SJSA1 (cell line): ENCODE results near the gene PC. TPM values are rescaled to one million over a fixed set of nuclear protein-coding genes. Genes with fewer than 3 reads are reported as not detected.
"Not testable (repeated sequence)": the region's sequence is repeated elsewhere in the genome, so short reads cannot be mapped to it uniquely, and the experiment has no call there.

Experiments
- DNase-seq, 2 experiments: peaks; one replicate each; pipeline ENCODE4 v3.0.0-alpha.2; 2015 to 2020; ENCODE audit warnings: low spot score in 2 of 2, low read depth in 1 of 2
- H3K27ac ChIP-seq: fragments of 250-450 bp; sonication (Bioruptor Pico); 2 replicates; pipeline ENCODE4 v1.5.1; 2020; ENCODE audit warnings: mild to moderate bottlenecking, moderate library complexity
- H3K27me3 ChIP-seq: fragments of 250-450 bp; sonication (Bioruptor Pico); replicated peaks from 2 replicates; pipeline ENCODE4 v1.5.1; 2020; ENCODE audit warnings: mild to moderate bottlenecking, moderate library complexity
- H3K36me3 ChIP-seq: fragments of 250-450 bp; sonication (Bioruptor Pico); 2 replicates; pipeline ENCODE4 v1.5.1; 2020; ENCODE audit warnings: mild to moderate bottlenecking
- H3K4me1 ChIP-seq: fragments of 250-450 bp; sonication (Bioruptor Pico); replicated peaks from 2 replicates; pipeline ENCODE4 v1.6.1; 2021; ENCODE audit warnings: mild to moderate bottlenecking
- H3K4me3 ChIP-seq: fragments of 250-450 bp; sonication (Bioruptor Pico); 2 replicates; pipeline ENCODE4 v1.5.1; 2020; ENCODE audit warnings: mild to moderate bottlenecking
- H3K9me3 ChIP-seq: fragments of 250-450 bp; sonication (Bioruptor Pico); replicated peaks from 2 replicates; pipeline ENCODE4 v1.5.1; 2020; ENCODE audit warnings: mild to moderate bottlenecking
- total RNA-seq: library from RNA; depleted of rRNA; stranded (reverse); fragments of >200 nt; shearing (Covaris generic); gene quantifications from 2 replicates; pipeline ENCODE4 v1.2.3, GENCODE V29; 2014

The PC gene
- total RNA-seq, 1 experiment from 2014 or later: 42.0 TPM

GRCh38 chr11:66988741-66989140 lies 30.6 kb upstream of the PC start:
- H3K4me3 ChIP-seq, DNase-seq: not testable (repeated sequence)
- H3K4me1 ChIP-seq: peaks cover 14% of the 10 kb centered on the region

GRCh38 chr11:66987924-66988637 lies 29.9 kb upstream of the PC start:
- peaks cover 14% of the 10 kb centered on the region for H3K4me1 ChIP-seq
- H3K27me3 ChIP-seq: no peaks in the 10 kb centered on the region
- DNase-seq: no peak
- no peak overlapping the region for H3K27ac ChIP-seq
- H3K36me3 ChIP-seq: no peaks in the 10 kb centered on the region
- no peaks in the 10 kb centered on the region for H3K9me3 ChIP-seq
- no peak overlapping the region for H3K4me3 ChIP-seq

More at GRCh38 chr11:66988741-66989140, 30.6 kb upstream of the PC start:
- not testable (repeated sequence) for H3K9me3 ChIP-seq, H3K36me3 ChIP-seq, H3K27ac ChIP-seq, H3K27me3 ChIP-seq

- DNase-seq: peak in 1 of 2 experiments; percentile 62
- H3K36me3 ChIP-seq: no peaks in the 10 kb centered on the region
- no peaks in the 10 kb centered on the region for H3K27me3 ChIP-seq
- H3K4me1 ChIP-seq: peaks cover 22% of the 10 kb centered on the region
- H3K9me3 ChIP-seq: no peaks in the 10 kb centered on the region
- H3K4me3 ChIP-seq: no peak overlapping the region
- no peak overlapping the region for H3K27ac ChIP-seq
These were observed 29.0 kb upstream of the PC start for GRCh38 chr11:66987158-66987620.

DNA sequence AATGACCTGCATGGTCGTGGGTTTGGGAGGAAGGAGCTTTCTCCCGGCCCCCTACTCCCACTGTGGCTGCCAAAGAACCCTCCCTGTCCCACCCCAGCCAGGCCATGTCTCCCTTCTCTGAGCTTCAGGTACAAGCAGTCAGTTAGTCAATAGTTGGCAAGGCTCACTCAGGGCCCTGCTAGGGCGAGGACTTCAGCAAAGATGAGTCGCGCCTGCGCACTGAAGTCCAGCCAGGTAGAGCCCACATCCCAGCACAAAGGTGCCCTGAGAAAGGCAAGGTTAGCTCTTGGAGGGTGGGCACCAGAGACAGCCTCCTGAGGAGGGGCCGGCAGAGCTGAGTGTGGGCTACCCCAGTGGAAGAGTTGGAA lies 28.0 kb upstream of the PC start:
- no peaks in the 10 kb centered on the region for H3K36me3 ChIP-seq
- H3K4me3 ChIP-seq: no peak overlapping the region
- DNase-seq: no peak
- H3K27ac ChIP-seq: no peak overlapping the region
- no peaks in the 10 kb centered on the region for H3K27me3 ChIP-seq
- H3K4me1 ChIP-seq: peaks cover 30% of the 10 kb centered on the region
- H3K9me3 ChIP-seq: no peaks in the 10 kb centered on the region

GRCh38 chr11:66985508-66986177 lies 27.5 kb upstream of the PC start:
- peaks cover 31% of the 10 kb centered on the region for H3K4me1 ChIP-seq
- no peaks in the 10 kb centered on the region for H3K36me3 ChIP-seq
- no peaks in the 10 kb centered on the region for H3K9me3 ChIP-seq
- DNase-seq: no peak
- no peak overlapping the region for H3K4me3 ChIP-seq
- H3K27ac ChIP-seq: no peak overlapping the region
- H3K27me3 ChIP-seq: no peaks in the 10 kb centered on the region

DNA sequence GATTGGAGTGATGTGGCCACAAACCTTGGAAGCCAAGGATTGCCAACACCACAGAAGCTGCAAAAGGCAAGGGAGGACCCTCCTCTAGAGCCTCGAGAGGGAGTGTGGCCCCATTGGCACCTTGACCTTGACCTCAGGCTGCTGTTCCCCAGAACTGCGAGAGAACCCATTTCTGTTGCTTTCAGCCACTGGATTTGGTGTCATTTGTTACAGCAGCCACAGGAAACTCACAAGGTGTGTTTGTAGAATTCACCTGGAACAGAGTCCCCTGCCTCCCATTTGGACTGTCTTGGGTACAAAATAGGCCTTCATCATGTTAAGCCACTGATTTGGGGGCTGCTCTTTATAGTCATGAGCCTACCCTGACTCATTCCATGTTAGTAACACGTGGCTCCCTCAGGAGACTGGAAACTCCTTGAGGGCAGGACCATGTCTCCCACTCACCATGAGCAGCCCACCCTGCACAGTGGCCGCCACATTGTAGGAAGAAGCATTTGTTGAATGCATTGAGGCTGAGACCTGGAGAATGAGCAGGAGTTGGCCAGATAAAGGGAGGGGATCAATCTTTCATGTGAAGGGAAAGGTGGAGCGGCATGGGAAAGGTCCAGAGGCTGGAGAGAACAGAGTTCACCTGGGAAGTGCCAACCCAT lies 25.2 kb upstream of the PC start:
- Histone ChIP-seq H3K4me3 (no peak overlapping the region), H3K4me1 (peaks cover 31% of the 10 kb centered on the region), H3K9me3 (peaks cover 13% of the 10 kb centered on the region), H3K36me3 (no peaks in the 10 kb centered on the region), H3K27ac (no peak overlapping the region), H3K27me3 (no peaks in the 10 kb centered on the region)
- DNase-seq: no peak

DNA sequence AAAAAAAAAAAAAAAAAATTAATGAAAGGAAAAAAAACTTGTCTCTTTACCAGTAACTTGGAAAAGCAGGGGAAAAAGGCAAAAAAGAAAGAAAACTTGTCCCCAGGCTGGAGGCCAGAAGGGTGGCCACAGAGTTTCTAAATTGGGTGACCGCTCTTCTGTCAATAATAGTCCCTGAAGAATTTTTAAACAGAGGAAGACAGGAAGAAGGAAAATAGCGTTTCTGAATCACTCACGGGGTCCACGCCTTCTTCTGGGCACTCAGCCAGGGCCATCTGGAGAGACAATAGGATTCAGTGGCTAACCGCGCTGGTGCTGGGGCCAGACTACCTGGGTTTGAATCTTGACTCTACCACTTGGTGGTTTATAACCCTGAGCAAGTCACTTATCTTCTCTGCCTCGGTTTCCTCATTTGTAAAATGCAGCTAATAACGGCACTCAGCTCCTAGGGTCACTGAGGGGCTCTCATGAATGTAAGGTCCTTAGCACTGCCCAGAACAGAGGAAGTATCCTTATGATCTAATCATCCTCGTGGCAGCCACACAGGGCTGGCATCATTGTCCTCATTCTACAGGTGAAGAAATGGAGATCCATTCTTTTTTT lies 23.9 kb upstream of the PC start:
- peak; percentile 99 for DNase-seq
- Histone ChIP-seq H3K9me3 (peaks cover 15% of the 10 kb centered on the region), H3K36me3 (no peaks in the 10 kb centered on the region), H3K27me3 (no peaks in the 10 kb centered on the region), H3K4me3 (no peak overlapping the region), H3K4me1 (peaks cover 24% of the 10 kb centered on the region), H3K27ac (no peak overlapping the region)

GRCh38 chr11:66979336-66979980 lies 21.3 kb upstream of the PC start:
- Histone ChIP-seq H3K36me3 (no peaks in the 10 kb centered on the region), H3K27ac (no peak overlapping the region), H3K4me3 (no peak overlapping the region), H3K4me1 (peaks cover 20% of the 10 kb centered on the region), H3K9me3 (peaks cover 15% of the 10 kb centered on the region), H3K27me3 (no peaks in the 10 kb centered on the region)
- DNase-seq: no peak

GRCh38 chr11:66978717-66979116 lies 20.5 kb upstream of the PC start:
- H3K27ac ChIP-seq: no peak overlapping the region
- H3K36me3 ChIP-seq: no peaks in the 10 kb centered on the region
- no peak for DNase-seq
- H3K9me3 ChIP-seq: peaks cover 15% of the 10 kb centered on the region
- peaks cover 17% of the 10 kb centered on the region for H3K4me1 ChIP-seq
- H3K27me3 ChIP-seq: no peaks in the 10 kb centered on the region
- no peak overlapping the region for H3K4me3 ChIP-seq

DNA sequence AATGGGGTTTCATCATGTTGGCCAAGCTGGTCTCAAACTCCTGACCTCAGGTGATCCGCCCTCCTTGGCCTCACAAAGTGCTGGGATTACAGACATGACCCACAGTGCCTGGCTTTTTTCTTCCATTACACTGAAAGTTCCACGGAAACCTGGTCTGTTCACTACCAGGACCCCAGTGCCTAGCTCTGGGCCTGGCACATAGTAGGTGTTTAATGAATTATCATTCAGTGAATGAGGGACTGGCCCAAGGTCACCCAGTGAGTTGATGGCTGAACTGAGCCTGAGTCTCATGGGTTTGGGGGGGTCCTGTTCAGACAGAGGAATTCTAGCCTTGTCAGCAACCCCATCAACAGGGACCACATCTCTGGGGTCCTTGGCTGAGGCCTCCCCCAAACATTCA lies 20.0 kb upstream of the PC start:
- no peaks in the 10 kb centered on the region for H3K27me3 ChIP-seq
- H3K36me3 ChIP-seq: no peaks in the 10 kb centered on the region
- no peak overlapping the region for H3K27ac ChIP-seq
- peaks cover 15% of the 10 kb centered on the region for H3K9me3 ChIP-seq
- peaks cover 17% of the 10 kb centered on the region for H3K4me1 ChIP-seq
- DNase-seq: no peak
- no peak overlapping the region for H3K4me3 ChIP-seq

GRCh38 chr11:66976925-66977324 lies 18.7 kb upstream of the PC start:
- Histone ChIP-seq H3K36me3 (no peaks in the 10 kb centered on the region), H3K27ac (no peak overlapping the region), H3K4me1 (peaks cover 9% of the 10 kb centered on the region), H3K27me3 (no peaks in the 10 kb centered on the region), H3K4me3 (no peak overlapping the region), H3K9me3 (peaks cover 15% of the 10 kb centered on the region)
- no peak for DNase-seq

DNA sequence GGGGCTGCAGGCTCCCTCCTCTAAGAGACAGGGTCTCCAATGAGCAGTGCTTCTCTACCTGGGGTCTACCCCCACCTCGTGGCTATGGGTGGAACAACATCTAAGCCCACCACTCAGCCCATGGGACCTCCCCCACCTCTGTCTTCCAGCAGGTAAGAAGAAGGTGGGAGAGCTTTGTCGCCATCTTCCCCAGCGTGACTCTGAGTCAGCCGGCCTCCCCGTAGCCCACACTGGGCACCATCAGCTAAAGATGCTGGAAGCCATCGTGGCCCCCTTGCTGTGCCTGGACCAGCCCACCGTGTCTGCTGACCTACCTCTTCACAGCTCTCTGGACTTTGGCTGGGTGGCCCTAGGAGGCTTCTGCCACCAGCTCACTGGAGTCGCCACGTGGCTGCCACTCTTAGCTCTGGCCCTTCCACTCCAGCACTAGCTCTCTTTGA lies 17.9 kb upstream of the PC start:
- peak in 1 of 2 experiments; percentile 53 for DNase-seq
- H3K27ac ChIP-seq: no peak overlapping the region
- no peaks in the 10 kb centered on the region for H3K27me3 ChIP-seq
- peaks cover 10% of the 10 kb centered on the region for H3K4me1 ChIP-seq
- no peak overlapping the region for H3K4me3 ChIP-seq
- H3K9me3 ChIP-seq: peaks cover 15% of the 10 kb centered on the region
- H3K36me3 ChIP-seq: no peaks in the 10 kb centered on the region

DNA sequence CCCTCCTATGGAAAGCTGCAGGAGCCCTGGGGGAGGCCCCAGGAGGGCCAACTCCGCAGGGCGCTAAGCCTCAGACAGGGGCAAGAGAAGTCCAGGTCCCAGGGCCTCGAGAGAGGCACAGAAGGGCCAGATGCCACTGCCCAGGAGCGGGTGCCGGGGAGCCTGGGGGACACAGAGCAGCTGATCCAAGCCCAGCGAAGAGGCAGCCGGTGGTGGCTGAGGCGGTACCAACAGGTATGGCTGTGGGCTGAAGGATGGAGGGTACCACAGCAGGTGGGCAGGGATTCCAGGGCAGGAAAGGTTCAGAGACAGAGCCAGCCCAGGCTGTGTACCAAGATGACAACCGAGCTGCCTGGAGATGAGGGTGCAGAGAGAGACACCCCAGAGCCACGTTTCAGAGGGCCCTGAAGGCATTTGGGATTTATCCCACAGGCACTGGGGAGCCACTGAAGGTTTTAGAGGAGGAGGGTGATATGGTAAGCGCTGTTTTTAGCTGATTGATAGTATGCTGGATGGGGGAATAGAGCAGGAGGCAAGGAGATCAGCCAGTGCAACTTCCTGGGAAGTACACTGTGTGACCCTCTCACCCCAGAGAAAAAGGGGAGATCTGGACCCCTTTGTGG lies 17.3 kb upstream of the PC start:
- H3K27ac ChIP-seq: no peak overlapping the region
- DNase-seq: no peak
- no peaks in the 10 kb centered on the region for H3K27me3 ChIP-seq
- H3K4me1 ChIP-seq: peaks cover 15% of the 10 kb centered on the region
- H3K4me3 ChIP-seq: no peak overlapping the region
- H3K36me3 ChIP-seq: no peaks in the 10 kb centered on the region
- peaks cover 15% of the 10 kb centered on the region for H3K9me3 ChIP-seq
